ENCODE measurements around the gene ZNF562.

The ZNF562 gene

GRCh38 chr19:9627856-9628255 is 47.0 kb downstream of the ZNF562 start:
- Histone ChIP-seq H3K9me3 (ENCODE audit: low read depth, low read length) (no peaks in the 10 kb centered on the region), H3K9ac (ENCODE audit: insufficient read length) (no peak overlapping the region), H3K27ac (no peak overlapping the region), H3K36me3 (ENCODE audit: insufficient read depth, low read length) (peaks cover 1% of the 10 kb centered on the region; the same call in 1 of the 2 replicates), H3K4me3 (no peak overlapping the region)
- DNase-seq (ENCODE audit: low read depth, low spot score), result no peak
- TF ChIP-seq FOXP2 (optimal IDR thresholded peaks at IDR 0.05; ENCODE audit: control extremely low read depth, extremely low read length, insufficient read depth) (no peak), POLR2AphosphoS5 (IDR thresholded peaks at IDR 0.05; ENCODE audit: borderline replicate concordance, low read depth, low read length) (no peak)

GRCh38 chr19:9622531-9622930 is 52.4 kb downstream of the ZNF562 start:
- no peak for DNase-seq (ENCODE audit: low read depth, low spot score)
- no peak for TF ChIP-seq POLR2AphosphoS5 (IDR thresholded peaks at IDR 0.05; ENCODE audit: borderline replicate concordance, low read depth, low read length)
- no peak for TF ChIP-seq EZH2 (IDR thresholded peaks at IDR 0.05)
- no peak for TF ChIP-seq FOXP2 (optimal IDR thresholded peaks at IDR 0.05; ENCODE audit: control extremely low read depth, extremely low read length, insufficient read depth)
- H3K27ac ChIP-seq, result no peak overlapping the region
- H3K9me3 ChIP-seq (ENCODE audit: low read depth, low read length), result no peaks in the 10 kb centered on the region
- H3K9ac ChIP-seq (ENCODE audit: insufficient read length), result no peak overlapping the region
- no peak overlapping the region for H3K4me3 ChIP-seq
- peaks cover 19% of the 10 kb centered on the region for H3K36me3 ChIP-seq (ENCODE audit: insufficient read depth, low read length)

- peak within 1 kb of the TSS; percentile 96 for H3K9ac ChIP-seq (ENCODE audit: insufficient read length)
- TF ChIP-seq FOXP2 (optimal IDR thresholded peaks at IDR 0.05; ENCODE audit: control extremely low read depth, extremely low read length, insufficient read depth), result no peak
- peak; percentile 73; the same call in 1 of the 2 replicates for TF ChIP-seq POLR2AphosphoS5 (IDR thresholded peaks at IDR 0.05; ENCODE audit: borderline replicate concordance, low read depth, low read length)
- TF ChIP-seq EZH2 (IDR thresholded peaks at IDR 0.05), result no peak
- peaks cover 30% of the 10 kb centered on the region for H3K36me3 ChIP-seq (ENCODE audit: insufficient read depth, low read length)
- peak; percentile 66 for DNase-seq (ENCODE audit: low read depth, low spot score)
- H3K9me3 ChIP-seq (ENCODE audit: low read depth, low read length), result no peaks in the 10 kb centered on the region
- H3K27ac ChIP-seq, result peak within 1 kb of the TSS; percentile 95
- peak within 1 kb of the TSS; percentile 85 for H3K4me3 ChIP-seq
These were observed 53.5 kb downstream of the ZNF562 start, which contains the start of gene ZNF561 for GRCh38 chr19:9621156-9622037. Gene ZNF561, minus strand, starts transcription at chr19:9621232. Its CDS starts 1,776 bp downstream, at chr19:9619456.

GRCh38 chr19:9620842-9621155 is 54.1 kb downstream of the ZNF562 start:
- Histone ChIP-seq H3K9me3 (ENCODE audit: low read depth, low read length) (no peaks in the 10 kb centered on the region), H3K27ac (peak overlapping the region; percentile 95), H3K9ac (ENCODE audit: insufficient read length) (peak overlapping the region; percentile 96), H3K4me3 (peak overlapping the region; percentile 85), H3K36me3 (ENCODE audit: insufficient read depth, low read length) (peaks cover 35% of the 10 kb centered on the region)
- TF ChIP-seq FOXP2 (optimal IDR thresholded peaks at IDR 0.05; ENCODE audit: control extremely low read depth, extremely low read length, insufficient read depth), result no peak
- TF ChIP-seq POLR2AphosphoS5 (IDR thresholded peaks at IDR 0.05; ENCODE audit: borderline replicate concordance, low read depth, low read length), result no peak
- no peak for TF ChIP-seq EZH2 (IDR thresholded peaks at IDR 0.05)
- DNase-seq (ENCODE audit: low read depth, low spot score), result no peak

GRCh38 chr19:9615844-9616243 is 59.1 kb downstream of the ZNF562 start:
- H3K36me3 ChIP-seq (ENCODE audit: insufficient read depth, low read length), result peaks cover 85% of the 10 kb centered on the region

GRCh38 chr19:9610484-9611113 is 64.3 kb downstream of the ZNF562 start:
- Histone ChIP-seq H3K4me3 (no peak overlapping the region), H3K36me3 (ENCODE audit: insufficient read depth, low read length) (peaks cover 73% of the 10 kb centered on the region), H3K9me3 (ENCODE audit: low read depth, low read length) (peaks cover 27% of the 10 kb centered on the region), H3K27ac (no peak overlapping the region), H3K9ac (ENCODE audit: insufficient read length) (no peak overlapping the region)
- DNase-seq (ENCODE audit: low read depth, low spot score), result no peak
- TF ChIP-seq POLR2AphosphoS5 (IDR thresholded peaks at IDR 0.05; ENCODE audit: borderline replicate concordance, low read depth, low read length) (no peak), FOXP2 (optimal IDR thresholded peaks at IDR 0.05; ENCODE audit: control extremely low read depth, extremely low read length, insufficient read depth) (no peak), EZH2 (IDR thresholded peaks at IDR 0.05) (no peak)

More at GRCh38 chr19:9615844-9616243, 59.1 kb downstream of the ZNF562 start:
- Histone ChIP-seq H3K9me3 (ENCODE audit: low read depth, low read length) (peaks cover 16% of the 10 kb centered on the region), H3K9ac (ENCODE audit: insufficient read length) (no peak overlapping the region), H3K4me3 (no peak overlapping the region), H3K27ac (no peak overlapping the region)
- no peak for TF ChIP-seq EZH2 (IDR thresholded peaks at IDR 0.05)
- no peak for TF ChIP-seq POLR2AphosphoS5 (IDR thresholded peaks at IDR 0.05; ENCODE audit: borderline replicate concordance, low read depth, low read length)
- TF ChIP-seq FOXP2 (optimal IDR thresholded peaks at IDR 0.05; ENCODE audit: control extremely low read depth, extremely low read length, insufficient read depth), result no peak
- no peak for DNase-seq (ENCODE audit: low read depth, low spot score)

GRCh38 chr19:9608912-9609311 is 66.0 kb downstream of the ZNF562 start:
- H3K36me3 ChIP-seq (ENCODE audit: insufficient read depth, low read length), result peaks cover 56% of the 10 kb centered on the region
- peaks cover 25% of the 10 kb centered on the region for H3K9me3 ChIP-seq (ENCODE audit: low read depth, low read length)

GRCh38 chr19:9597027-9597426 is 77.9 kb downstream of the ZNF562 start:
- Histone ChIP-seq H3K27ac (no peak overlapping the region), H3K36me3 (ENCODE audit: insufficient read depth, low read length) (no peaks in the 10 kb centered on the region), H3K9me3 (ENCODE audit: low read depth, low read length) (no peaks in the 10 kb centered on the region), H3K9ac (ENCODE audit: insufficient read length) (no peak overlapping the region), H3K4me3 (no peak overlapping the region)
- TF ChIP-seq FOXP2 (optimal IDR thresholded peaks at IDR 0.05; ENCODE audit: control extremely low read depth, extremely low read length, insufficient read depth) (no peak), POLR2AphosphoS5 (IDR thresholded peaks at IDR 0.05; ENCODE audit: borderline replicate concordance, low read depth, low read length) (no peak), EZH2 (IDR thresholded peaks at IDR 0.05) (no peak)
- no peak for DNase-seq (ENCODE audit: low read depth, low spot score)

More at GRCh38 chr19:9608912-9609311, 66.0 kb downstream of the ZNF562 start:
- no peak overlapping the region for H3K27ac ChIP-seq
- H3K9ac ChIP-seq (ENCODE audit: insufficient read length), result no peak overlapping the region
- no peak overlapping the region for H3K4me3 ChIP-seq
- TF ChIP-seq EZH2 (IDR thresholded peaks at IDR 0.05) (no peak), POLR2AphosphoS5 (IDR thresholded peaks at IDR 0.05; ENCODE audit: borderline replicate concordance, low read depth, low read length) (no peak), FOXP2 (optimal IDR thresholded peaks at IDR 0.05; ENCODE audit: control extremely low read depth, extremely low read length, insufficient read depth) (no peak)
- DNase-seq (ENCODE audit: low read depth, low spot score), result no peak
